HepG2 (cell line): ENCODE measurements around the gene SQSTM1. TPM values are rescaled to one million over a fixed set of nuclear protein-coding genes. Genes with fewer than 3 reads are reported as not detected.

Source experiments
- AHR ChIP-seq: IDR thresholded peaks from 2 replicates; pipeline ENCODE4 v1.6.1; 2018; ENCODE audit warnings: missing genetic modification reagents, missing compliant biosample characterization
- AKAP8 ChIP-seq: sonication (generic); formaldehyde crosslinking; IDR thresholded peaks from 2 replicates; pipeline ENCODE4 v1.5.1; 2020; ENCODE audit warnings: mild to moderate bottlenecking, missing genetic modification reagents
- ATF7-NPFF ChIP-seq: sonication (generic); formaldehyde crosslinking; IDR thresholded peaks from 2 replicates; pipeline ENCODE4 v1.8.1; 2023; ENCODE audit warnings: mild to moderate bottlenecking, low read depth, missing genetic modification reagents, moderate library complexity
- CHCHD3 ChIP-seq: sonication (generic); formaldehyde crosslinking; IDR thresholded peaks from 2 replicates; pipeline ENCODE4 v1.8.0; 2022; ENCODE audit warnings: mild to moderate bottlenecking, missing genetic modification reagents, moderate library complexity
- FOXA3 ChIP-seq: IDR thresholded peaks from 2 replicates; pipeline ENCODE4 v1.6.1; 2016; ENCODE audit warnings: missing genetic modification reagents, missing compliant biosample characterization
- GZF1 ChIP-seq: sonication (generic); formaldehyde crosslinking; IDR thresholded peaks from 2 replicates; pipeline ENCODE4 v1.5.1; 2020; ENCODE audit warnings: mild to moderate bottlenecking, missing genetic modification reagents
- KLF15 ChIP-seq: sonication (generic); formaldehyde crosslinking; IDR thresholded peaks from 2 replicates; pipeline ENCODE4 v1.8.1; 2023; ENCODE audit warnings: borderline replicate concordance, mild to moderate bottlenecking, inconsistent platforms, missing genetic modification reagents, mixed read lengths
- MAFF ChIP-seq: IDR thresholded peaks from 2 replicates; pipeline ENCODE4 v1.6.1; 2011; ENCODE audit warnings: low read depth, low read length, improper control_type of control experiment
- MYC ChIP-seq: sonication (generic); formaldehyde crosslinking; IDR thresholded peaks from 2 replicates; pipeline ENCODE4 v1.9.0; 2021; ENCODE audit warnings: missing genetic modification reagents, borderline replicate concordance
- REPIN1 ChIP-seq: sonication (generic); formaldehyde crosslinking; IDR thresholded peaks from 2 replicates; pipeline ENCODE4 v1.8.0; 2022; ENCODE audit warnings: missing genetic modification reagents, low read depth, mild to moderate bottlenecking, borderline replicate concordance
- SAFB2 ChIP-seq: sonication (generic); formaldehyde crosslinking; IDR thresholded peaks from 2 replicates; pipeline ENCODE4 v1.5.1; 2020; ENCODE audit warnings: missing genetic modification reagents, low read depth, mild to moderate bottlenecking, borderline replicate concordance
- SCMH1 ChIP-seq: sonication (generic); formaldehyde crosslinking; IDR thresholded peaks from 2 replicates; pipeline ENCODE4 v1.9.0; 2021; ENCODE audit warnings: missing genetic modification reagents, mild to moderate bottlenecking, borderline replicate concordance
- ZBTB38 ChIP-seq: sonication (generic); formaldehyde crosslinking; IDR thresholded peaks from 2 replicates; pipeline ENCODE4 v1.5.1; 2020; ENCODE audit warnings: mild to moderate bottlenecking, missing genetic modification reagents
- ZBTB43 ChIP-seq: sonication (generic); formaldehyde crosslinking; conservative IDR thresholded peaks from 2 replicates; pipeline ENCODE4 v1.4.0; 2020; ENCODE audit warnings: missing genetic modification reagents
- ZFP36 ChIP-seq: fragments of 150-350 bp; IDR thresholded peaks from 2 replicates; pipeline ENCODE4 v1.6.1; 2018; ENCODE audit warnings: borderline replicate concordance, low read length, low read depth; ENCODE audit not compliant: partially characterized antibody
- ZNF354B ChIP-seq: sonication (generic); formaldehyde crosslinking; IDR thresholded peaks from 2 replicates; pipeline ENCODE4 v1.8.0; 2022; ENCODE audit warnings: mild to moderate bottlenecking, missing genetic modification reagents
- ZNF558 ChIP-seq: sonication (generic); formaldehyde crosslinking; IDR thresholded peaks from 2 replicates; pipeline ENCODE4 v1.9.0; 2022; ENCODE audit warnings: mild to moderate bottlenecking, missing genetic modification reagents, borderline replicate concordance
- ZNF567 ChIP-seq: sonication (generic); formaldehyde crosslinking; IDR thresholded peaks from 2 replicates; pipeline ENCODE4 v1.8.1; 2023; ENCODE audit warnings: mild to moderate bottlenecking, missing genetic modification reagents, borderline replicate concordance
- ZNF660 ChIP-seq: sonication (generic); formaldehyde crosslinking; IDR thresholded peaks from 2 replicates; pipeline ENCODE4 v1.5.1; 2020; ENCODE audit warnings: mild to moderate bottlenecking, low read depth, missing genetic modification reagents, borderline replicate concordance
- ZNF672 ChIP-seq: sonication (generic); formaldehyde crosslinking; IDR thresholded peaks from 2 replicates; pipeline ENCODE4 v1.8.1; 2022; ENCODE audit warnings: missing genetic modification reagents
- ZNF737 ChIP-seq: sonication (generic); formaldehyde crosslinking; IDR thresholded peaks from 2 replicates; pipeline ENCODE4 v1.5.0; 2020; ENCODE audit warnings: missing genetic modification reagents, mild to moderate bottlenecking, borderline replicate concordance
- ZSCAN22 ChIP-seq: sonication (generic); formaldehyde crosslinking; IDR thresholded peaks from 2 replicates; pipeline ENCODE4 v1.4.0; 2020; ENCODE audit warnings: mild to moderate bottlenecking, missing genetic modification reagents
- polyA plus RNA-seq, 8 experiments: library from polyadenylated mRNA; depleted of rRNA in 3 of 8; stranded (reverse) in 7 of 8; unstranded in 1 of 8; fragments of >200 nt; fragmentation: Illumina TruSeq in 4 of 8; extraction: Trizol in 4 of 8; gene quantifications; 2 replicates each; pipeline versions ENCODE4 v1.2.1 to v1.2.3, GENCODE V29; 2011 to 2016; ENCODE audit warnings: low read depth in 4 of 8, missing spikeins in 1 of 8, mixed read lengths in 1 of 8; ENCODE audit not compliant: insufficient read depth in 1 of 8
- total RNA-seq, 5 experiments: library from RNA; depleted of rRNA; stranded (reverse); fragments of >200 nt; fragmentation: Illumina TruSeq; extraction: Trizol; gene quantifications; 2 replicates each; pipeline ENCODE4 v1.2.3, GENCODE V29; 2016; ENCODE audit warnings: low read depth in 1 of 5
- TF ChIP-seq, protein P1 (sequence below): sonication (generic); formaldehyde crosslinking; conservative IDR thresholded peaks from 2 replicates; pipeline ENCODE4 v1.4.0; 2020; ENCODE audit warnings: mild to moderate bottlenecking, missing genetic modification reagents, moderate library complexity

SQSTM1 gene
- total and polyA plus RNA-seq, 2 of the 13 experiments (the other 11 are each of a cell fraction or from before 2014, with no cell fraction given), result 90.9 to 160 TPM

DNA sequence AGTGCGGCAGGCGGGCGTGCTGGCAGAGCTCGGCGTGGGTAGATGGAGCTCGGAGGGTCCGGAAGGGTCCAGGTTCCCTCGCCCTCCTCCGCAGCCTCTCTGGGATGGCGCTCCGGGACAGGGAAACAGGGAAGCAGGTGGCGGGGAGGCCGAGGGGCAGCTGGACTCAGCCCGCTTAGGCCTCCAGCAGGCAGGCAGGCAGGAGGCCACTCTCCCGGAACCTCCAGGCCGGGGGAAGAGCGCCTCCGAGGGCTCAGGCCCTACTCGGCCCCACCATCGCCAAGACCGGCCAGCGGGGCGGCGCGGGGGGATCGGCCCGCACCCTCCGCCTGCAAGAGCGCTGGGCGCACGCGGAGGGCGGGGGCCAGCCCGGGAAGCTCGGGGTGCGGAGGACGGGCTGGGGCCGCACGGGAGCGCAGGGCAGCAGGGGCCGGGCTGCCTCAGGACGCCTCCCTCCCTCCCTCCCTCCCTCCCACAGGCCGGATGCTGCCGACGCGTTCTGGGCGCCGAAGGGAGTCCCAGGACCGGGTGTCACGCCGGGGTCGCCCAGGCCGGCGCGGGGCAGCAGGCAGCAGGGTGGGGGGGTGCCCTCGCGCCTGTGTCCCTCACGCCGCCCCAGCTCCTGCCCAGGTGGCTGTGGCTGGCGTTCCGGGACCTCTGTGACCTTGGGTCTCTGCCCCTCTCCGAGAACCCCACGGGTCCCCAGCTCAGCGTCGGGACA lies 15.0 kb upstream of the SQSTM1 start (continued):
- TF ChIP-seq, protein P1, sequence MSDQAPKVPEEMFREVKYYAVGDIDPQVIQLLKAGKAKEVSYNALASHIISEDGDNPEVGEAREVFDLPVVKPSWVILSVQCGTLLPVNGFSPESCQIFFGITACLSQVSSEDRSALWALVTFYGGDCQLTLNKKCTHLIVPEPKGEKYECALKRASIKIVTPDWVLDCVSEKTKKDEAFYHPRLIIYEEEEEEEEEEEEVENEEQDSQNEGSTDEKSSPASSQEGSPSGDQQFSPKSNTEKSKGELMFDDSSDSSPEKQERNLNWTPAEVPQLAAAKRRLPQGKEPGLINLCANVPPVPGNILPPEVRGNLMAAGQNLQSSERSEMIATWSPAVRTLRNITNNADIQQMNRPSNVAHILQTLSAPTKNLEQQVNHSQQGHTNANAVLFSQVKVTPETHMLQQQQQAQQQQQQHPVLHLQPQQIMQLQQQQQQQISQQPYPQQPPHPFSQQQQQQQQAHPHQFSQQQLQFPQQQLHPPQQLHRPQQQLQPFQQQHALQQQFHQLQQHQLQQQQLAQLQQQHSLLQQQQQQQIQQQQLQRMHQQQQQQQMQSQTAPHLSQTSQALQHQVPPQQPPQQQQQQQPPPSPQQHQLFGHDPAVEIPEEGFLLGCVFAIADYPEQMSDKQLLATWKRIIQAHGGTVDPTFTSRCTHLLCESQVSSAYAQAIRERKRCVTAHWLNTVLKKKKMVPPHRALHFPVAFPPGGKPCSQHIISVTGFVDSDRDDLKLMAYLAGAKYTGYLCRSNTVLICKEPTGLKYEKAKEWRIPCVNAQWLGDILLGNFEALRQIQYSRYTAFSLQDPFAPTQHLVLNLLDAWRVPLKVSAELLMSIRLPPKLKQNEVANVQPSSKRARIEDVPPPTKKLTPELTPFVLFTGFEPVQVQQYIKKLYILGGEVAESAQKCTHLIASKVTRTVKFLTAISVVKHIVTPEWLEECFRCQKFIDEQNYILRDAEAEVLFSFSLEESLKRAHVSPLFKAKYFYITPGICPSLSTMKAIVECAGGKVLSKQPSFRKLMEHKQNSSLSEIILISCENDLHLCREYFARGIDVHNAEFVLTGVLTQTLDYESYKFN (CRISPR knock-in tag), result 0 out of 2 replicates have a peak, but pooled peaks have one; percentile 17
- no peak for TF ChIP-seq MYC (CRISPR knock-in tag)
- TF ChIP-seq ZNF737 (CRISPR knock-in tag), result no peak
- no peak for TF ChIP-seq MAFF
- TF ChIP-seq SAFB2 (CRISPR knock-in tag), result no peak; the same call in 1 of the 2 replicates
- no peak for TF ChIP-seq ZNF354B (CRISPR knock-in tag)
- TF ChIP-seq CHCHD3 (CRISPR knock-in tag), result peak; percentile 87; the same call in 1 of the 2 replicates
- no peak for TF ChIP-seq ZFP36
- no peak for TF ChIP-seq ZSCAN22 (CRISPR knock-in tag)
- 0 out of 2 replicates have a peak, but pooled peaks have one; percentile 62 for TF ChIP-seq AHR
- no peak for TF ChIP-seq KLF15
- peak; percentile 37; the same call in 1 of the 2 replicates for TF ChIP-seq ATF7-NPFF (CRISPR knock-in tag)
- 0 out of 2 replicates have a peak, but pooled peaks have one; percentile 35 for TF ChIP-seq AKAP8 (CRISPR knock-in tag)
- peak; percentile 47; the same call in 1 of the 2 replicates for TF ChIP-seq ZNF558 (CRISPR knock-in tag)
- no peak for TF ChIP-seq ZNF660 (CRISPR knock-in tag)
- TF ChIP-seq ZBTB43 (CRISPR knock-in tag), result no peak
- 0 out of 2 replicates have a peak, but pooled peaks have one; percentile 15 for TF ChIP-seq ZBTB38 (CRISPR knock-in tag)
- TF ChIP-seq SCMH1 (CRISPR knock-in tag), result no peak
- 0 out of 2 replicates have a peak, but pooled peaks have one; percentile 32 for TF ChIP-seq ZNF672
- TF ChIP-seq REPIN1 (CRISPR knock-in tag), result 0 out of 2 replicates have a peak, but pooled peaks have one; percentile 16
- TF ChIP-seq ZNF567 (CRISPR knock-in tag), result peak; percentile 31; the same call in 1 of the 2 replicates
- peak; percentile 37; the same call in 1 of the 2 replicates for TF ChIP-seq GZF1
- TF ChIP-seq FOXA3, result no peak
